GM21576 (cell line): ENCODE measurements around the gene EFCAB6.

Experiments
- ATAC-seq: cut with Tn5 transposase; IDR thresholded peaks from one replicate; pipeline ENCODE4 v1.9.1; 2021; ENCODE audit warnings: mild to moderate bottlenecking, moderate library complexity; ENCODE audit not compliant: unreplicated experiment

Gene EFCAB6

GRCh38 chr22:43747877-43748276 lies 64.2 kb downstream of the EFCAB6 start:
- ATAC-seq = no peak

GRCh38 chr22:43747058-43747457 lies 65.0 kb downstream of the EFCAB6 start:
- no peak for ATAC-seq

- no peak for ATAC-seq
Measured at GRCh38 chr22:43745783-43746356, 66.2 kb downstream of the EFCAB6 start.

GRCh38 chr22:43745411-43745770 lies 66.7 kb downstream of the EFCAB6 start:
- ATAC-seq = no peak

GRCh38 chr22:43744700-43745410 lies 67.2 kb downstream of the EFCAB6 start:
- ATAC-seq = no peak

GRCh38 chr22:43743929-43744643 lies 68.0 kb downstream of the EFCAB6 start:
- no peak for ATAC-seq

GRCh38 chr22:43743131-43743530 lies 69.0 kb downstream of the EFCAB6 start:
- ATAC-seq = no peak

- no peak for ATAC-seq
Measured at GRCh38 chr22:43742154-43742950, 69.8 kb downstream of the EFCAB6 start.

- ATAC-seq = no peak
Measured at GRCh38 chr22:43740587-43741270, 71.4 kb downstream of the EFCAB6 start.

- no peak for ATAC-seq
Measured at GRCh38 chr22:43739851-43740379, 72.2 kb downstream of the EFCAB6 start.

GRCh38 chr22:43737150-43737828 lies 74.8 kb downstream of the EFCAB6 start:
- ATAC-seq = no peak

- no peak for ATAC-seq
Measured at GRCh38 chr22:43736651-43737050, 75.5 kb downstream of the EFCAB6 start.

- no peak for ATAC-seq
Measured at GRCh38 chr22:43734370-43735150, 77.5 kb downstream of the EFCAB6 start.

- ATAC-seq = no peak
Measured at GRCh38 chr22:43733138-43733537, 79.0 kb downstream of the EFCAB6 start.

- no peak for ATAC-seq
Measured at GRCh38 chr22:43731988-43732387, 80.1 kb downstream of the EFCAB6 start.

- ATAC-seq = no peak
Measured at GRCh38 chr22:43726964-43727543, 85.1 kb downstream of the EFCAB6 start.

- ATAC-seq = no peak
Measured at GRCh38 chr22:43726322-43726721, 85.8 kb downstream of the EFCAB6 start.

GRCh38 chr22:43723816-43724215 lies 88.3 kb downstream of the EFCAB6 start:
- ATAC-seq = no peak

- no peak for ATAC-seq
Measured at GRCh38 chr22:43722444-43722843, 89.7 kb downstream of the EFCAB6 start.
